Neural cell (in vitro differentiated cells): ENCODE data around the gene TOGARAM1. TPM values are rescaled to one million over a fixed set of nuclear protein-coding genes. Genes with fewer than 3 reads are reported as not detected.

Experiments
- H2AFZ ChIP-seq: fragments of 200-600, 300-800 bp; sonication (generic), shearing (Covaris generic); 2 replicates; pipeline ENCODE4 v1.6.0; 2014; ENCODE audit warnings: low read depth, mild to moderate bottlenecking, antibody characterized with exemption, low read length, moderate library complexity
- H3F3A ChIP-seq: fragments of 200-600 bp; shearing (Covaris generic); 2 replicates; pipeline ENCODE4 v1.6.1; 2016; ENCODE audit warnings: mild to moderate bottlenecking, moderate library complexity, mixed read lengths, antibody characterized with exemption, low read length; ENCODE audit not compliant: insufficient read depth, poor library complexity, severe bottlenecking
- H3K27ac ChIP-seq: fragments of 200-600, 300-800 bp; sonication (generic), shearing (Covaris generic); 2 replicates; pipeline ENCODE4 v1.5.1; 2014; ENCODE audit warnings: mild to moderate bottlenecking, low read length, moderate library complexity
- H3K27me3 ChIP-seq: fragments of 300-800, 200-600 bp; sonication (generic), shearing (Covaris generic); 2 replicates; pipeline ENCODE4 v1.6.0; 2014; ENCODE audit warnings: mild to moderate bottlenecking, low read depth, low read length, moderate library complexity; ENCODE audit not compliant: insufficient read depth
- H3K36me3 ChIP-seq: fragments of 300-800, 200-600 bp; sonication (generic), shearing (Covaris generic); 2 replicates; pipeline ENCODE4 v1.5.1; 2014; ENCODE audit warnings: mild to moderate bottlenecking, antibody characterized with exemption, low read length, moderate library complexity; ENCODE audit not compliant: insufficient read depth
- H3K4me2 ChIP-seq: fragments of 300-800, 200-600 bp; sonication (generic), shearing (Covaris generic); 2 replicates; pipeline ENCODE4 v1.6.0; 2014; ENCODE audit warnings: mild to moderate bottlenecking, low read length
- H3K4me3 ChIP-seq: fragments of 300-800, 200-600 bp; sonication (generic), shearing (Covaris generic); 2 replicates; pipeline ENCODE4 v1.5.1; 2014; ENCODE audit warnings: mild to moderate bottlenecking, low read length, moderate library complexity
- H3K79me2 ChIP-seq: fragments of 200-600 bp; shearing (Covaris generic); replicated peaks from 2 replicates; pipeline ENCODE4 v1.6.0; 2014; ENCODE audit warnings: mild to moderate bottlenecking, low read length, moderate library complexity; ENCODE audit not compliant: insufficient read depth
- H3K9ac ChIP-seq: fragments of 300-800, 200-600 bp; sonication (generic), shearing (Covaris generic); 2 replicates; pipeline ENCODE4 v1.6.1; 2016; ENCODE audit warnings: mild to moderate bottlenecking, low read length, mixed read lengths
- H3K9me2 ChIP-seq: fragments of 200-600 bp; shearing (Covaris generic); 2 replicates; pipeline ENCODE4 v1.6.1; 2016; ENCODE audit warnings: mild to moderate bottlenecking, low read length, mixed read lengths; ENCODE audit not compliant: insufficient read depth
- H3K9me3 ChIP-seq: fragments of 200-600, 300-800 bp; sonication (generic), shearing (Covaris generic); 2 replicates; pipeline ENCODE4 v1.6.1; 2016; ENCODE audit warnings: mild to moderate bottlenecking, mixed run types, low read length, moderate library complexity, mixed read lengths
- H4K20me1 ChIP-seq: fragments of 200-600 bp; shearing (Covaris generic); 2 replicates; pipeline ENCODE4 v1.6.1; 2016; ENCODE audit warnings: mild to moderate bottlenecking, mixed run types; ENCODE audit not compliant: insufficient read depth
- CTCF ChIP-seq: fragments of 450-650 bp; IDR thresholded peaks from 2 replicates; pipeline ENCODE4 v1.5.1; 2014; ENCODE audit warnings: antibody characterized with exemption, mild to moderate bottlenecking, moderate library complexity; ENCODE audit not compliant: poor library complexity, severe bottlenecking
- EP300 ChIP-seq: fragments of 450-650 bp; conservative IDR thresholded peaks from 2 replicates; pipeline ENCODE4 v1.6.1; 2014; ENCODE audit warnings: antibody characterized with exemption, mild to moderate bottlenecking, moderate library complexity; ENCODE audit not compliant: poor library complexity, severe bottlenecking
- EZH2 ChIP-seq: fragments of 200-600, 300-800 bp; shearing (Covaris generic), sonication (generic); IDR thresholded peaks from 2 replicates; pipeline ENCODE4 v1.6.1; 2014; ENCODE audit warnings: antibody characterized with exemption, low read length, borderline replicate concordance, mild to moderate bottlenecking; ENCODE audit not compliant: insufficient read depth, poor library complexity, severe bottlenecking
- MXI1 ChIP-seq: fragments of 450-650 bp; conservative IDR thresholded peaks from 2 replicates; pipeline ENCODE4 v1.6.1; 2014; ENCODE audit warnings: antibody characterized with exemption, mild to moderate bottlenecking; ENCODE audit not compliant: poor library complexity, severe bottlenecking
- POLR2AphosphoS5 ChIP-seq: IDR thresholded peaks from 2 replicates; pipeline ENCODE4 v1.6.1; 2012
- SMC3 ChIP-seq: fragments of 450-650 bp; conservative IDR thresholded peaks from 2 replicates; pipeline ENCODE4 v1.6.1; 2014; ENCODE audit warnings: antibody characterized with exemption, mild to moderate bottlenecking, moderate library complexity; ENCODE audit not compliant: poor library complexity
- TAF1 ChIP-seq: IDR thresholded peaks from 2 replicates; pipeline ENCODE4 v1.6.1; 2012; ENCODE audit warnings: low read depth
- polyA plus RNA-seq: library from polyadenylated mRNA; depleted of rRNA; stranded (reverse); fragments of >200 nt; gene quantifications from 2 replicates; pipeline ENCODE4 v1.2.3, GENCODE V29; 2014
- TF ChIP-seq, protein P1 (sequence below): IDR thresholded peaks from 2 replicates; pipeline ENCODE4 v1.6.1; 2012; ENCODE audit warnings: borderline replicate concordance

TOGARAM1 gene
- polyA plus RNA-seq, 1 donor from 2014 or later = 23.8 TPM

GRCh38 chr14:45038865-45039264, 76.9 kb downstream of the TOGARAM1 start:
- Histone ChIP-seq H4K20me1 (no peaks in the 10 kb centered on the region), H3K9me2 (no peaks in the 10 kb centered on the region), H3K36me3 (peaks cover 24% of the 10 kb centered on the region), H3K27me3 (no peaks in the 10 kb centered on the region), H3K27ac (no peak overlapping the region), H2AFZ (no peak overlapping the region), H3F3A (no peaks in the 10 kb centered on the region), H3K9me3 (no peaks in the 10 kb centered on the region), H3K4me3 (no peak overlapping the region), H3K4me2 (no peak overlapping the region), H3K9ac (no peak overlapping the region), H3K79me2 (no peaks in the 10 kb centered on the region)
- TF ChIP-seq CTCF (no peak), EZH2 (no peak), TAF1 (no peak), MXI1 (no peak), EP300 (no peak), POLR2AphosphoS5 (no peak)
- TF ChIP-seq, protein P1, sequence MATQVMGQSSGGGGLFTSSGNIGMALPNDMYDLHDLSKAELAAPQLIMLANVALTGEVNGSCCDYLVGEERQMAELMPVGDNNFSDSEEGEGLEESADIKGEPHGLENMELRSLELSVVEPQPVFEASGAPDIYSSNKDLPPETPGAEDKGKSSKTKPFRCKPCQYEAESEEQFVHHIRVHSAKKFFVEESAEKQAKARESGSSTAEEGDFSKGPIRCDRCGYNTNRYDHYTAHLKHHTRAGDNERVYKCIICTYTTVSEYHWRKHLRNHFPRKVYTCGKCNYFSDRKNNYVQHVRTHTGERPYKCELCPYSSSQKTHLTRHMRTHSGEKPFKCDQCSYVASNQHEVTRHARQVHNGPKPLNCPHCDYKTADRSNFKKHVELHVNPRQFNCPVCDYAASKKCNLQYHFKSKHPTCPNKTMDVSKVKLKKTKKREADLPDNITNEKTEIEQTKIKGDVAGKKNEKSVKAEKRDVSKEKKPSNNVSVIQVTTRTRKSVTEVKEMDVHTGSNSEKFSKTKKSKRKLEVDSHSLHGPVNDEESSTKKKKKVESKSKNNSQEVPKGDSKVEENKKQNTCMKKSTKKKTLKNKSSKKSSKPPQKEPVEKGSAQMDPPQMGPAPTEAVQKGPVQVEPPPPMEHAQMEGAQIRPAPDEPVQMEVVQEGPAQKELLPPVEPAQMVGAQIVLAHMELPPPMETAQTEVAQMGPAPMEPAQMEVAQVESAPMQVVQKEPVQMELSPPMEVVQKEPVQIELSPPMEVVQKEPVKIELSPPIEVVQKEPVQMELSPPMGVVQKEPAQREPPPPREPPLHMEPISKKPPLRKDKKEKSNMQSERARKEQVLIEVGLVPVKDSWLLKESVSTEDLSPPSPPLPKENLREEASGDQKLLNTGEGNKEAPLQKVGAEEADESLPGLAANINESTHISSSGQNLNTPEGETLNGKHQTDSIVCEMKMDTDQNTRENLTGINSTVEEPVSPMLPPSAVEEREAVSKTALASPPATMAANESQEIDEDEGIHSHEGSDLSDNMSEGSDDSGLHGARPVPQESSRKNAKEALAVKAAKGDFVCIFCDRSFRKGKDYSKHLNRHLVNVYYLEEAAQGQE = no peak

DNA sequence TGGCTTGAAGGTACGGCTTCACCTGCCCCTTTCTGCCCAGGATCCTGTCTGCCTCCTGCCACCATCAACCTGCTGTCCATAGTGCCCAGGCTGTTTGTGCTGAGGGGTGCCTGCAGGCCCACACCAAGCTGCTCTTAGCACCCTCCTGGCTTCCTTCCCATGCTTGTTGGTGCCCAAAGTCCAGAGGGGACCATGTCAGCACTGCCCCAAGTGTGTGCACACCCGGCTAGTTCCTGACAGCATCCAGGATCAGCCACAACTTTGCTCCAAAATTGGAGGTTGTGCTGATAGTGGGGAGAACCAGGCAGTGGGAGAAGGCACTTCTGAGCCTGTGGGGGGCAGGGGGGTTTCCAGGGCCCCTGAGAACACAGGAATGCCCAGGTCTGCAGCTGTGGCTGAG, 77.4 kb downstream of the TOGARAM1 start:
- H3K36me3 ChIP-seq = peaks cover 20% of the 10 kb centered on the region
- TF ChIP-seq EZH2 = no peak
- no peak for TF ChIP-seq TAF1
- TF ChIP-seq, protein P1 = no peak
- no peak for TF ChIP-seq SMC3
- no peak for TF ChIP-seq POLR2AphosphoS5
- TF ChIP-seq MXI1 = no peak
- no peak for TF ChIP-seq EP300
- no peaks in the 10 kb centered on the region for H3K27me3 ChIP-seq
- no peaks in the 10 kb centered on the region for H4K20me1 ChIP-seq
- no peak overlapping the region for H3K4me3 ChIP-seq
- H3K9ac ChIP-seq = no peak overlapping the region
- no peaks in the 10 kb centered on the region for H3F3A ChIP-seq
- H3K9me3 ChIP-seq = no peaks in the 10 kb centered on the region
- H3K4me2 ChIP-seq = no peak overlapping the region
- no peak overlapping the region for H2AFZ ChIP-seq
- H3K79me2 ChIP-seq = no peaks in the 10 kb centered on the region
- H3K9me2 ChIP-seq = no peaks in the 10 kb centered on the region
- H3K27ac ChIP-seq = no peak overlapping the region
